ENCODE measurements around the gene KMT2E.

KMT2E gene

DNA sequence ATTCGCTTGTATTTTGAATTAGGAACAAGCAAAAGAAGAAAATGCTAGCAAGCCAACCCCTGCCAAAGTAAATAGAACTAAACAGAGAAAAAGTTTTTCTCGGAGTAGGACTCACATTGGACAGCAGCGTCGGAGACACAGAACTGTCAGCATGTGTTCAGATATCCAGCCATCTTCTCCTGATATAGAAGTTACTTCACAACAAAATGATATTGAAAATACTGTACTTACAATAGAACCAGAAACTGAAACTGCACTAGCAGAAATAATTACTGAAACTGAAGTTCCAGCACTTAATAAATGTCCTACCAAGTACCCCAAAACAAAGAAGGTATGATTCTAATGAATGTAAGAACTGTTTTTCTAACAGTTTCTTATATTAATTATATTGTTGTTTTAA is 87.9 kb downstream of the KMT2E start:
- H3K9me3 ChIP-seq: no peaks in the 10 kb centered on the region
- no peak for DNase-seq
- no peaks in the 10 kb centered on the region for H3K27me3 ChIP-seq
- H3K27ac ChIP-seq: peak overlapping the region in 1 of 2 donors; percentile 23
- TF ChIP-seq, protein P1, sequence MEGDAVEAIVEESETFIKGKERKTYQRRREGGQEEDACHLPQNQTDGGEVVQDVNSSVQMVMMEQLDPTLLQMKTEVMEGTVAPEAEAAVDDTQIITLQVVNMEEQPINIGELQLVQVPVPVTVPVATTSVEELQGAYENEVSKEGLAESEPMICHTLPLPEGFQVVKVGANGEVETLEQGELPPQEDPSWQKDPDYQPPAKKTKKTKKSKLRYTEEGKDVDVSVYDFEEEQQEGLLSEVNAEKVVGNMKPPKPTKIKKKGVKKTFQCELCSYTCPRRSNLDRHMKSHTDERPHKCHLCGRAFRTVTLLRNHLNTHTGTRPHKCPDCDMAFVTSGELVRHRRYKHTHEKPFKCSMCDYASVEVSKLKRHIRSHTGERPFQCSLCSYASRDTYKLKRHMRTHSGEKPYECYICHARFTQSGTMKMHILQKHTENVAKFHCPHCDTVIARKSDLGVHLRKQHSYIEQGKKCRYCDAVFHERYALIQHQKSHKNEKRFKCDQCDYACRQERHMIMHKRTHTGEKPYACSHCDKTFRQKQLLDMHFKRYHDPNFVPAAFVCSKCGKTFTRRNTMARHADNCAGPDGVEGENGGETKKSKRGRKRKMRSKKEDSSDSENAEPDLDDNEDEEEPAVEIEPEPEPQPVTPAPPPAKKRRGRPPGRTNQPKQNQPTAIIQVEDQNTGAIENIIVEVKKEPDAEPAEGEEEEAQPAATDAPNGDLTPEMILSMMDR (IDR thresholded peaks at IDR 0.05): no peak
- H3K4me3 ChIP-seq: no peak overlapping the region
- intact Hi-C loops (cut with DNase I; ENCODE audit: low total_unique reads): no loop called here
- peaks cover 31 to 38% (median 36%) of the 10 kb centered on the region in 3 donors for H3K36me3 ChIP-seq
- peaks cover 0 to 71% (median 9%) of the 10 kb centered on the region in 4 donors for H3K4me1 ChIP-seq

DNA sequence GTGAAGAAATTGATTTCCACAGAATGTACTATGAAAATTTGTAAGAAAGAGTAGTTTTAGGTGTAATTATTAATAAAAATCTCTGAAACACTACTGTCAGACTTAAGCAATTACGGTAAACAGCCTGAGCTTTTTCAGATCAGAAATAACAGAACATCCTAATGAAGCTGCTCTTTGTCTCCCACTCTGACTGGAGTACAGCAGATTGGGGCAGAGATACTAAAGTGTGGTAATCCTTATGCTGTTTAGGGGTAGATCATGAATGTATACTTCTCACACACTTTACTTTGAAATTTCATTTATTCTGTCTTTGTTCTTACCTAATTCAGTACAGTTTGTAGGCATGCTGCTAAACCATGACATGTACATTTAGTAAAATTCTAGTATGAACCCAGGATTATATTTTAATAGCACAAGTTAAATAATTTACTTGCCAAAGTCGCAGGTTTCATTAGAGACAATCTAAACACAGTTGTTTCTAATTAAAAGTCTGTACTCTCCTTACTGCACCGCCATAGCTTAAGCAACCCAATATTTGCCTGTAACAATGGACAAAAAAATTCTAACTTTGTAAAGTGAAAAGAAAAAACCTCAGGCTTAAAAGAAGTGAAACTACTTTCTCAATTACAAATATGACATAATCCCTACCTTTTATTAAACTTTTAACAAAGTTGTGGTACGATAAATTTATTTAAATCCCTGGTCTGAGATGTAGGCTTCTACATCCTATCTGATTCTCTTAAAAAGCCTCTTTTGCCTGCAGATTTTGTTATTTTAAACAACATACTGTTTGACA is 88.8 kb downstream of the KMT2E start:
- TF ChIP-seq, protein P1 (IDR thresholded peaks at IDR 0.05): no peak
- DNase-seq: no peak
- intact Hi-C loops (cut with DNase I; ENCODE audit: low total_unique reads): no loop called here
- H3K9me3 ChIP-seq: no peaks in the 10 kb centered on the region
- H3K27me3 ChIP-seq: no peaks in the 10 kb centered on the region
- no peak overlapping the region for H3K4me3 ChIP-seq
- H3K27ac ChIP-seq: no peak overlapping the region
- peaks cover 38 to 43% (median 38%) of the 10 kb centered on the region in 3 donors for H3K36me3 ChIP-seq
- peaks cover 0 to 66% (median 9%) of the 10 kb centered on the region in 4 donors for H3K4me1 ChIP-seq

DNA sequence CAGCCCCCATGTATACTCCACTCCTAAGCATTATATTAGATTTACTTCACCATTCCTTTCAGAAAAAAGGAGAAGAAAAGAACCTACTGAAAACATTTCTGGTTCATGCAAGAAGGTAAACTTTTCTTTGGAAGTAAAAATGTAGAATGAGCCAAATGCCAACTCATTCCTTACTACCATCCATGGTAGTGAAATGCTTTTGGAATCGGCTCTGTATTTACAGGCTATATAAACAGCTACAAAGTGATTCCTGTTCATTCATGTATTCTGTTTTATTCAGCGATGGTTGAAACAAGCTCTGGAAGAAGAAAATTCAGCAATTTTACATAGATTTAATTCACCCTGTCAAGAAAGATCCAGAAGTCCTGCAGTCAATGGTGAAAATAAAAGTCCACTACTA is 91.6 kb downstream of the KMT2E start:
- Histone ChIP-seq H3K36me3 (peaks cover 62 to 67% (median 63%) of the 10 kb centered on the region in 3 donors), H3K4me1 (peaks cover 0 to 48% (median 4%) of the 10 kb centered on the region in 4 donors), H3K27me3 (no peaks in the 10 kb centered on the region), H3K9me3 (no peaks in the 10 kb centered on the region), H3K27ac (peak overlapping the region in 1 of 2 donors; percentile 38), H3K4me3 (no peak overlapping the region)
- TF ChIP-seq, protein P1 (IDR thresholded peaks at IDR 0.05): no peak
- intact Hi-C loops (cut with DNase I; ENCODE audit: low total_unique reads): no loop called here
- DNase-seq: no peak

DNA sequence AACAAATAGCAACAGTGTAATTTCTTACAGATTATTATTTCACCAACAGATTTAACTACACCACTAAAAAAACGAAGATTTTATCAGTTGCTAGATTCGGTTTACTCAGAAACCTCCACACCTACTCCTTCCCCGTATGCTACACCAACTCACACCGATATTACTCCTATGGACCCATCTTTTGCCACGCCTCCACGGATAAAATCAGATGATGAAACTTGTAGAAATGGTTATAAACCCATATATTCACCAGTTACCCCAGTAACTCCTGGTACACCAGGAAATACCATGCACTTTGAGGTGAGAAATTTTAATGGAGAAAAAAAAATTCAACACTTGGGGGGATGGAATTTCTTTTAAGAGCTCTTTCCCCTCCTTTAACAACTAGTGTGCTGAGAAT is 92.5 kb downstream of the KMT2E start:
- Histone ChIP-seq H3K27me3 (no peaks in the 10 kb centered on the region), H3K4me1 (peaks cover 0 to 39% (median 3%) of the 10 kb centered on the region in 4 donors), H3K9me3 (no peaks in the 10 kb centered on the region), H3K27ac (peak overlapping the region in 1 of 2 donors; percentile 38), H3K4me3 (no peak overlapping the region), H3K36me3 (peaks cover 70 to 75% (median 71%) of the 10 kb centered on the region in 3 donors)
- DNase-seq: no peak
- TF ChIP-seq, protein P1 (IDR thresholded peaks at IDR 0.05): no peak
- intact Hi-C loops (cut with DNase I; ENCODE audit: low total_unique reads): no loop called here

DNA sequence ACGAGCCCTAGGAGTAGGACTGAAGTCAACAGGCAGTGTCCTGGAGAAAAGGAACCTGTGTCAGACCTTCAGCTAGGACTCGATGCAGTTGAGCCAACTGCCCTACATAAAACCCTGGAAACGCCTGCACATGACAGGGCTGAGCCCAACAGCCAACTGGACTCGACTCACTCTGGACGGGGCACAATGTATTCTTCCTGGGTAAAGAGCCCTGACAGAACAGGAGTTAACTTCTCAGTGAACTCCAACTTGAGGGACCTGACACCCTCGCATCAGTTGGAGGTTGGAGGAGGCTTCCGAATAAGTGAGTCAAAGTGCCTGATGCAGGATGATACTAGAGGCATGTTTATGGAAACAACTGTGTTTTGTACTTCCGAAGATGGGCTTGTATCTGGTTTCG is 93.5 kb downstream of the KMT2E start:
- no peak for DNase-seq
- Histone ChIP-seq H3K4me1 (peaks cover 0 to 29% (median 5%) of the 10 kb centered on the region in 4 donors), H3K27me3 (no peaks in the 10 kb centered on the region), H3K36me3 (peaks cover 78 to 84% (median 79%) of the 10 kb centered on the region in 3 donors), H3K9me3 (no peaks in the 10 kb centered on the region), H3K4me3 (no peak overlapping the region), H3K27ac (no peak overlapping the region)
- TF ChIP-seq, protein P1 (IDR thresholded peaks at IDR 0.05): no peak
- intact Hi-C loops (cut with DNase I; ENCODE audit: low total_unique reads): no loop called here
